Testis (tissue), 2 donors: ENCODE results near the gene PCMTD2.

ENCODE experiments used
- CTCF ChIP-seq, 3 experiments: fragments of 450-650 bp in 2 of 3; fragments of 200-600 bp in 1 of 3; sonication (generic) in 1 of 3; IDR thresholded peaks; one replicate each; pipeline ENCODE4 v1.5.1; 2016 to 2019; ENCODE audit warnings: antibody characterized with exemption in 3 of 3, mild to moderate bottlenecking in 2 of 3, moderate library complexity in 1 of 3
- POLR2A ChIP-seq: fragments of 450-650 bp; IDR thresholded peaks from one replicate; pipeline ENCODE4 v1.6.1; 2017; ENCODE audit warnings: antibody characterized with exemption, mild to moderate bottlenecking, moderate library complexity

GRCh38 chr20:64247307-64247618 is 8.3 kb upstream of the PCMTD2 start:
- TF ChIP-seq POLR2A (no peak), CTCF (IDR thresholded peaks at IDR 0.05) (no peak)
